Common myeloid progenitor, CD34-positive (primary cell): ENCODE data around the gene FAM200A. TPM values are rescaled to one million over a fixed set of nuclear protein-coding genes. Genes with fewer than 3 reads are reported as not detected.

Experiments used
- CTCF ChIA-PET: fragments of 350-600 bp; sonication (Branson Sonifier 250); formaldehyde crosslinking; loops from one replicate; lab custom pipeline; 2021; ENCODE audit warnings: antibody characterized with exemption; lab: Charles Lee
- POLR2A ChIA-PET: fragments of 350-600 bp; sonication (Branson Sonifier 250); formaldehyde crosslinking; loops from one replicate; lab custom pipeline; 2021; ENCODE audit warnings: antibody characterized with exemption; lab: Charles Lee
- DNase-seq, 3 donors: peaks; one replicate each; pipeline versions ENCODE4 v3.0.0 to v3.0.0-alpha.2; 2013
- H3K27ac ChIP-seq, 2 experiments: 1 replicate in 1 of 2; 2 replicates in 1 of 2; pipeline ENCODE4 v1.7.0; 2013; ENCODE audit warnings: inconsistent platforms in 2 of 2, low read length in 2 of 2, mild to moderate bottlenecking in 2 of 2, low read depth in 1 of 2, moderate library complexity in 1 of 2; ENCODE audit not compliant: severe bottlenecking in 2 of 2, insufficient read depth in 1 of 2, poor library complexity in 1 of 2
- H3K27me3 ChIP-seq, 5 experiments: replicated peaks in 2 of 5; 1 replicate in 3 of 5; 2 replicates in 2 of 5; pipeline versions ENCODE4 v1.6.1 to v1.7.0; 2013; ENCODE audit warnings: low read length in 4 of 5, mild to moderate bottlenecking in 2 of 5, moderate library complexity in 2 of 5, inconsistent platforms in 1 of 5; ENCODE audit not compliant: insufficient read depth in 5 of 5, control insufficient read depth in 4 of 5
- H3K36me3 ChIP-seq, 4 experiments: 1 replicate in 2 of 4; 2 replicates in 2 of 4; pipeline versions ENCODE4 v1.6.1 to v1.7.0; 2013; ENCODE audit warnings: low read length in 3 of 4, control low read depth in 1 of 4, mild to moderate bottlenecking in 1 of 4; ENCODE audit not compliant: control insufficient read depth in 4 of 4, insufficient read depth in 4 of 4
- H3K4me1 ChIP-seq, 4 experiments: 1 replicate in 3 of 4; 2 replicates in 1 of 4; pipeline versions ENCODE4 v1.6.1 to v1.7.1; 2013; ENCODE audit warnings: low read length in 3 of 4, mild to moderate bottlenecking in 3 of 4, control low read depth in 1 of 4, inconsistent platforms in 1 of 4, moderate library complexity in 1 of 4; ENCODE audit not compliant: control insufficient read depth in 4 of 4, insufficient read depth in 4 of 4; ENCODE audit errors: control extremely low read depth in 1 of 4
- H3K4me3 ChIP-seq, 7 experiments: 1 replicate in 4 of 7; 2 replicates in 3 of 7; pipeline versions ENCODE4 v1.5.1 to v1.7.0; 2013; ENCODE audit warnings: mild to moderate bottlenecking in 7 of 7, low read length in 6 of 7, moderate library complexity in 6 of 7, inconsistent platforms in 2 of 7, low read depth in 2 of 7, control low read depth in 1 of 7; ENCODE audit not compliant: insufficient read depth in 4 of 7, control insufficient read depth in 1 of 7; ENCODE audit errors: extremely low read depth in 1 of 7
- H3K9me3 ChIP-seq, 5 experiments: 1 replicate in 4 of 5; 2 replicates in 1 of 5; pipeline versions ENCODE4 v1.6.1 to v1.7.1; 2013; ENCODE audit warnings: low read length in 4 of 5, mild to moderate bottlenecking in 2 of 5, inconsistent platforms in 1 of 5, low read depth in 1 of 5, moderate library complexity in 1 of 5; ENCODE audit not compliant: control insufficient read depth in 4 of 5, insufficient read depth in 2 of 5; ENCODE audit errors: control extremely low read depth in 1 of 5
- WGBS: methylation state at CpG from one replicate; pipeline ENCODE4 v1.1.5; 2013; ENCODE audit not compliant: insufficient coverage; 5-methylcytosine and 5-hydroxymethylcytosine counted together
- polyA plus RNA-seq: library from polyadenylated mRNA; unstranded; fragments of 120-200 nt; gene quantifications from one replicate; pipeline ENCODE4 v1.2.1, GENCODE V29; 2013

Gene FAM200A
- 4.2 TPM for polyA plus RNA-seq

DNA sequence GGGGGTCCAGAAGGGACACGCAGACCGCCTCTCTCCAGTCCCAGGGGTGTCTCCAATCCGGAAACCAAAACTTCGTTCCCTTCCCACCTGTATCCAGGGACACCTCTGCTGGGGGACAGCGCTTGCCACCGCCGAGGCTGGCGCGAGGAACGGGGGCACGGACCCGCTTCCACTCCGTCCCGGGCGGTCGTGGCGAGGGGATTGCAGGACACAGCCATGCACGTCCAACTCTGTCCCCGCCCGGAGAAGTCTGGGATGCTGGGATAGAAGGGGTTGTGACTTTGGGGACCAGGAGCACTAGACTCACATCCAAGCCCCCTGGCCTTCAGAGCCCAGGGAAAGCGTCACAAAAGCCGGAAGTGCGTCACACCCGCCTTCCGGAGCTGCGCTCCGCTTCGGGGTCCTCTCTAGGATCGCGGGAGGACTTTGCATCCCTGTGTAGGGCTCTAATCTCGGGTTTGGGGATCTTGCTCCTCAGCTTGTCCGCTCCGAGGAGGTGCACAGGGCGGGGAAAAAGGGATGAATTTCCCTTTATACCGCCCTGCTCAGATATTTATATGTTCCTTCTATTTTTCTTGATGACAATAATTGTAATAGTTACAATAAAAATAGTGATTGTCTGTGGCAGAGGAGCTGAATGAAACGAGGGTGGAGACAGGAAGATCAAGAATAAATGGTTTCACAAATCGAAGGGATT, at the start of gene FAM200A:
FAM200A (minus strand) TSS at position 348 of the 697 bp plus-strand sequence. CDS start 3,707 bp downstream, outside the sequence.
- Histone ChIP-seq H3K4me1 (peaks cover 0 to 13% (median 10%) of the 10 kb centered on the region in 4 experiments), H3K9me3 (peaks cover 0 to 10% (median 2%) of the 10 kb centered on the region in 5 experiments), H3K27ac (peak within 1 kb of the TSS; percentile 91 to 96), H3K27me3 (no peaks in the 10 kb centered on the region), H3K4me3 (peak within 1 kb of the TSS; percentile 82 to 98 (median 92)), H3K36me3 (peaks cover 5 to 20% (median 17%) of the 10 kb centered on the region in 4 experiments)
- ChIA-PET CTCF (no interaction called here), POLR2A (interaction anchor here (1.0 to 1.3 kb wide), 2 partner anchors 52 to 86 kb away, joined by 4 to 7 read pairs; partner anchors contain the start of genes ATP5MF and ZNF394)
- DNase-seq: peak; percentile 94 to 96 (median 94)
- under 1% methylated on average over 21 of the region's 37 CpGs for WGBS

DNA sequence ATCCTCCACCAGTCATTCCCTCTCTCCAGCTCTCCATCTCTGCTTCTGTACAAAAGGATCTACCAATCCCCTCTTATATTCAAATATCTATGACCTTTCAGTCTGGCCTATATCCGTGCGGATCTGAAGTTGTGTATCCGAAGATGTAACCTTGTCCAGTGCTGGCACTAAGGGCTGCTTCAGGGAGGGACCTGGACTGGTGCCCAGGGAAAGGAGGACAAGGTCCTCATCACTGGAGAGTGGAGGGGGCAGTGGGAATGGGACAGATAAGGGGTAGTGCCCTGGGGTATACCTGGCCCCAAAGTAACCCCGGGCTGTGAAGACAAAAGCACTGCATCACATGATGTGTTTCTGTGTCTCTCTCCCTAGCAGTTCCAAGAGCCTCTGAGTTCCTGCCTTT, 47.9 kb upstream of the FAM200A start:
- Histone ChIP-seq H3K9me3 (no peaks in the 10 kb centered on the region), H3K27me3 (no peaks in the 10 kb centered on the region), H3K4me3 (no peak overlapping the region), H3K27ac (no peak overlapping the region), H3K36me3 (no peaks in the 10 kb centered on the region), H3K4me1 (no peaks in the 10 kb centered on the region)
- DNase-seq: no peak
- CTCF ChIA-PET: interaction anchor here (1.4 kb wide), 1 partner anchor 8 kb away, joined by 4 read pairs; no protein-coding TSS in a partner anchor
- 96% methylated on average over 4 of the region's 4 CpGs for WGBS
- POLR2A ChIA-PET: no interaction called here

DNA sequence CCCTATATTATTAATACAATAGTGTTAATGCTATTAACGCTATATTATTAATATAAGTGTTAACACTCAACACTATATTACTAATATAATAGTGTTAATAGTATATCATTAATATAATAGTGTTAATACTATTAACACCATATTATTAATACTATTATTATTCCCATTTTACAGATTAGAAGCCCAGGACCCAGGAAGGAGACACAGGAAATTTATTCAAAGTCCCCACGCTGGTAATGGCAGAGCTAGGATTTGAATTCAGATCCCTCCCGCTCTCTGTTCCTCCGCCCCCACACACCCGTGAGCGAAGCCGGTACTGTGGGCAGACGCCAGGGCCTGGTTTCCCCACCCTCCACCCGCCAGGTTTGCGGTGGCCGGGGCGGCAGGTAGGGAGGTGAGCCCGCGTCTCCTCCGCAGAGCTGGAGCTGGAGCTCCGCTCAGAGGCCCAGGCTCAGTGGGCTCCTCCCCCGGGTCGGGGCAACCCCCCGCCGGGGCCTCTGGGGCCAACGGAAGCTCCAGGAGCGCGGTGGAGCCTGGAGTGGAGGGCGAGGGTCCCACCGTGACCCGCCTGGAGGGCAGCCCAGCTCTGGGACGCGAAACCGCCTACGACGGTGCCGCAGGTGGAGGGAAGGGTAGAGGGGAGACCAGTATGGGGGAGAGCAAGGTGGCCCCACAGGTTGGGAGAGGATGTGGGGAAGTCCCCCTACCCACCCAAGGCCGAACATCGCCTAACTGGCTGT, 46.0 kb upstream of the FAM200A start, which contains the start of gene TMEM225B:
TMEM225B (plus strand) TSS at position 506 of the 740 bp plus-strand sequence. CDS start 6,122 bp downstream, outside the sequence.
- WGBS: 75% methylated on average over 33 of the region's 34 CpGs
- H3K27me3 ChIP-seq: no peaks in the 10 kb centered on the region
- peak in 1 of 3 donors; percentile 14 for DNase-seq
- no peaks in the 10 kb centered on the region for H3K36me3 ChIP-seq
- ChIA-PET POLR2A (no interaction called here), CTCF (no interaction called here)
- H3K4me3 ChIP-seq: no peak within 1 kb of the TSS
- H3K9me3 ChIP-seq: no peaks in the 10 kb centered on the region
- no peak within 1 kb of the TSS for H3K27ac ChIP-seq
- H3K4me1 ChIP-seq: no peaks in the 10 kb centered on the region

DNA sequence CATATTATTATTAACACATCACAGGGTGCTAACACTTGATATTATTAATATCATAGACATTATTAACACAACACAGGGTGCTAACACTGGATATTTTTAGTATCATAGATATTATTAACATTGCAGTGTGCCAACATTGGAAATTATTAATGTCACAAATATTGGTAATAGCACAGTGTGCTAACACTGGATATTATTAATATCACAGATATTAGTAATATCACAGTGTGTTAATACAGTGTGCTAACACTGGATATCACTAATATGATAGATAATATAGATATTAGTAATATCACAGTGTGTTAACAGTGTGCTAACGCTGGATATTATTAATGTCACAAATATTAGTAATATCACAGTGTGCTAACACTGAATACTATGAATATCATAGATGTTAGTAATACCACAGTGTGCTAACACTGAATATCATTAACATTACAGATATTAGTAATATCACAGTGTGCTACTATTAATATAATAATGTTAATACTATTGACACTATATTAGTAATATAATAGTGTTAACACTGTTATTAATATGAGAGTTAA, 44.6 kb upstream of the FAM200A start:
- POLR2A ChIA-PET: no interaction called here
- no peak overlapping the region for H3K27ac ChIP-seq
- no peak for DNase-seq
- no peaks in the 10 kb centered on the region for H3K27me3 ChIP-seq
- no peaks in the 10 kb centered on the region for H3K36me3 ChIP-seq
- WGBS: no CpG with 5 or more reads among the region's 1 CpG
- CTCF ChIA-PET: no interaction called here
- no peak overlapping the region for H3K4me3 ChIP-seq
- H3K9me3 ChIP-seq: no peaks in the 10 kb centered on the region
- H3K4me1 ChIP-seq: no peaks in the 10 kb centered on the region

DNA sequence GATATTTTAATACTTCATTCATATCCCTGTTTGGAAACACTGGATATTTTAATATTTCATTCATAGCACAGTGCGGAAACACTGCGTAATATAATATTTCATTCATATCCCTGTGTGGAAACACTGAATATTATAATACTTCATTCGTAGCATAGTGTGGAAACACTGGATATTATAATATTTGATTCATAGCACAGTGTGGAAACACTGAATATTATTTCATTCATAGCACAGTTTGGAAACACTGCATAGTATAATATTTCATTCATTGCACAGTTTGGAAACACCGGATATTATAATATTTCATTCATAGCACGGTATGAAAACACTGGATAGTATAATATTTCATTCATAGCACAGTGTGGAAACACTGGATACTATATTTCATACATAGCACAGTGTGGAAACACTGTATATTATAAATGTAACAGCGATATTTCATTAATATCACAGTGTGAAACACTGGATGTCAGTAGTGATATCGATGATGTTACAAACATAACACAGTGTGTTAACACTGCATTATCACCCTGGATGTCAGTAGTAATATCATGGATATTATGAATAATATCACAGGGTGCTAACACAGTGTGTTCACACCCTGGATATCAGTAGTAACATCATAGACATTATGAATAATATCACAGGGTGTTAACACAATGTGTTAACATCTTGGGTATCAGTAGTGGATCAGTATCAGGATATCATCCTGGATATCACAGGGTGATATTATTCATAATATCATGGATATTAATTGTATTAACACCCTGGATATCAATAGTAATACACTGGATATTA, 43.2 kb upstream of the FAM200A start:
- Histone ChIP-seq H3K27ac (no peak overlapping the region), H3K4me1 (no peaks in the 10 kb centered on the region), H3K4me3 (no peak overlapping the region), H3K9me3 (no peaks in the 10 kb centered on the region), H3K27me3 (no peaks in the 10 kb centered on the region), H3K36me3 (no peaks in the 10 kb centered on the region)
- WGBS: no CpG with 5 or more reads among the region's 7 CpGs
- DNase-seq: no peak
- POLR2A ChIA-PET: no interaction called here
- CTCF ChIA-PET: no interaction called here

DNA sequence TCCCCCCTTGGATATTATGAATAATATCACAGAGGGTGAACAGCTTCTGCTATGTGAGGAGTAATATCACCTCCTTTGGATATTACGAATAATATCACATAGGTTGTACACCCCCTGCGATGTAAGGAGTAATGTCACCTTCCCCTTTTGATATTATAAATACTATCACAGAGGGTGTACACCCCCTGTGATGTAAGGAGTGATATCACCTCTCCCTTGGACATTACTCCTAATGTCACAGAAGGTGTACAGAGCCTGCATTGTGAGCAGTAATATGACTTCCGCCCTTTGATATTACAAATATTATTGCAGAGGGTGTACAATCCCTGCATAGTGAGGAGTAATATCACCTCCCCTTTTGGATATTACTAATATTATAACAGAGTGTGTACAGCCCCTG, 37.0 kb upstream of the FAM200A start:
- no peak for DNase-seq
- no CpG with 5 or more reads among the region's 3 CpGs for WGBS
- Histone ChIP-seq H3K36me3 (no peaks in the 10 kb centered on the region), H3K4me1 (no peaks in the 10 kb centered on the region), H3K27me3 (peaks cover 1 to 11% (median 5%) of the 10 kb centered on the region in 5 experiments), H3K27ac (no peak overlapping the region), H3K9me3 (no peaks in the 10 kb centered on the region), H3K4me3 (no peak overlapping the region)
- POLR2A ChIA-PET: no interaction called here
- CTCF ChIA-PET: no interaction called here
